Activated CD4-positive, alpha-beta T cell treated with anti-CD3 and anti-CD28 coated beads, Interleukin-2, amount 10 ng/mL, durations not matched to agents 7 days and 5 days (primary cell): ENCODE measurements around the gene ARHGAP36. TPM values are rescaled to one million over a fixed set of nuclear protein-coding genes. Genes with fewer than 3 reads are reported as not detected.

Source experiments
- CTCF ChIA-PET: fragments of 350-600 bp; sonication (Branson Sonifier 250); formaldehyde crosslinking; loops from one replicate; lab custom pipeline; 2021; ENCODE audit warnings: antibody characterized with exemption; lab: Charles Lee
- POLR2A ChIA-PET: fragments of 350-600 bp; sonication (Branson Sonifier 250); formaldehyde crosslinking; loops from one replicate; lab custom pipeline; 2021; ENCODE audit warnings: antibody characterized with exemption; lab: Charles Lee
- DNase-seq: peaks from one replicate; pipeline ENCODE4 v3.0.0-alpha.2; 2020
- H3K27ac Mint-ChIP-seq: one replicate; pipeline ENCODE4 v1.8.0; 2021; ENCODE audit warnings: mild to moderate bottlenecking, moderate library complexity, mixed read lengths
- H3K27me3 Mint-ChIP-seq: one replicate; pipeline ENCODE4 v1.8.0; 2021; ENCODE audit warnings: mixed read lengths
- H3K36me3 Mint-ChIP-seq: one replicate; pipeline ENCODE4 v1.8.0; 2021; ENCODE audit warnings: low read depth, mixed read lengths
- H3K4me1 Mint-ChIP-seq: one replicate; pipeline ENCODE4 v1.8.0; 2021; ENCODE audit warnings: mixed read lengths
- H3K4me3 Mint-ChIP-seq: one replicate; pipeline ENCODE4 v1.8.0; 2021; ENCODE audit warnings: mild to moderate bottlenecking, moderate library complexity, mixed read lengths
- H3K9me3 Mint-ChIP-seq: one replicate; pipeline ENCODE4 v1.8.0; 2021; ENCODE audit warnings: mixed read lengths
- total RNA-seq, 2 experiments: library from RNA; stranded (reverse); gene quantifications; one replicate each; pipeline ENCODE4 v1.2.3, GENCODE V29; 2021

The ARHGAP36 gene
- total RNA-seq, 2 experiments from 2014 or later = not detected

- DNase-seq = no peak
- Mint-ChIP-seq H3K9me3 (no peaks in the 10 kb centered on the region), H3K4me3 (no peak overlapping the region), H3K27ac (no peak overlapping the region), H3K4me1 (no peaks in the 10 kb centered on the region), H3K36me3 (no peaks in the 10 kb centered on the region), H3K27me3 (peaks cover 47% of the 10 kb centered on the region)
- ChIA-PET CTCF (interaction anchor here (1.0 kb wide), 1 partner anchor 17 kb away, joined by 5 read pairs; no protein-coding TSS in a partner anchor), POLR2A (no interaction called here)
These were observed 25.5 kb downstream of the ARHGAP36 start for GRCh38 chrX:131083510-131084142.

DNA sequence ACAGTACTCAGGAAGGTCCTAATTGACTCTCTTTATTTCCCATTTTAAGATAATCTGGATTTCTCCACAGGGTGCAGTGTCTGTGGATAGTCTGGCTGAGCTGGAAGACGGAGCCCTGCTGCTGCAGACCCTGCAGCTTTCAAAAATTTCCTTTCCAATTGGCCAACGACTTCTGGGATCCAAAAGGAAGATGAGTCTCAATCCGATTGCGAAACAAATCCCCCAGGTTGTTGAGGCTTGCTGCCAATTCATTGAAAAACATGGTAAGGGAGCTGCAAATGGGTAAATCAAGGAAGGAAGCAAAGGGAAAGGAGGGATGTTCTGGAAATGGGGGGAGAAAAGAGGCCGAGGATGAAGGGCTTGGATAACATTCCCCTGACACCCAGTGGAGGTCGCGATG, 26.0 kb downstream of the ARHGAP36 start:
- DNase-seq = no peak
- ChIA-PET CTCF (no interaction called here), POLR2A (no interaction called here)
- Mint-ChIP-seq H3K27me3 (peaks cover 42% of the 10 kb centered on the region), H3K4me3 (no peak overlapping the region), H3K4me1 (no peaks in the 10 kb centered on the region), H3K9me3 (no peaks in the 10 kb centered on the region), H3K27ac (no peak overlapping the region), H3K36me3 (no peaks in the 10 kb centered on the region)

DNA sequence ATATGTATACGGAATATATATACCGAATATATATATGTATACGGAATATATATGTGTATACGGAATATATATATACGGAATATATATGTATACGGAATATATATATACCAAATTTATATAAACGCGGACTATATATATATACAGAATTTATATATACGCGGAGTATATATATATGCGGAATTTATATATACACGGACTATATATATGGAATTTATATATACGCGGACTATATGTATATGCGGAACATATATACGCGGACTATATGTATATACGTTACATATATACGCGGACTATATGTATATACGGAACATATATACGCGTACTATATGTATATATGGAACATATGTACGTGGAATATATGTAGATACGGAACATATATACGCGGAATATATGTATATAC, 78.6 kb downstream of the ARHGAP36 start:
- H3K4me3 Mint-ChIP-seq = no peak overlapping the region
- no peaks in the 10 kb centered on the region for H3K9me3 Mint-ChIP-seq
- H3K27ac Mint-ChIP-seq = no peak overlapping the region
- DNase-seq = no peak
- ChIA-PET POLR2A (no interaction called here), CTCF (no interaction called here)
- H3K4me1 Mint-ChIP-seq = no peaks in the 10 kb centered on the region
- no peaks in the 10 kb centered on the region for H3K27me3 Mint-ChIP-seq
- no peaks in the 10 kb centered on the region for H3K36me3 Mint-ChIP-seq

DNA sequence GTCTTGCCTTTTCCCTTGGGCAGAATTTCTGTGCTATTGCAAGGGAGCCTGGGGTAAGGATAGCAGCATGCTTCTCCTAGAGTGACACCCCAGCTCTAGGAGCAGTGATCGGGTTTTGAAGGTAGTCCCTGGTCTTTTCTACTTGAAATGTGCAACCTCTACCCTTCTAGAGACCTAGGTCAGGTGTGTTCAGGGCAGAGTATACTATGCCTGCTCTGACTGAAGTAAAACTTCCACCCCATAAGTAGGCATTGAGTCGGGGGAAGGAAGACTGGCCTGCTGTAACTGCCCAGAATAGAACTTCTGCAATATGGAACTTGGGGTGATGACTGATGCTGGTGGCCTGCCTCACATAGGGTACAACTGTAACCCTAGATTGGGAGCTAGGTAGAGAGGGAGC, 80.9 kb downstream of the ARHGAP36 start:
- no peak overlapping the region for H3K27ac Mint-ChIP-seq
- H3K4me3 Mint-ChIP-seq = no peak overlapping the region
- no peaks in the 10 kb centered on the region for H3K4me1 Mint-ChIP-seq
- DNase-seq = no peak
- no peaks in the 10 kb centered on the region for H3K36me3 Mint-ChIP-seq
- ChIA-PET CTCF (no interaction called here), POLR2A (no interaction called here)
- no peaks in the 10 kb centered on the region for H3K9me3 Mint-ChIP-seq
- no peaks in the 10 kb centered on the region for H3K27me3 Mint-ChIP-seq

Other genes with a start within 250 kb of the ARHGAP36 start
- 10 to 100 TPM; 13.9 to 15.5 TPM for gene ENOX2, start 155.1 kb upstream of the ARHGAP36 start, total RNA-seq
- not detected for gene IGSF1, start 231.0 kb downstream of the ARHGAP36 start, total RNA-seq